ENCODE results near the gene MAMDC4.
"Not testable (repeated sequence)": the region's sequence is repeated elsewhere in the genome, so short reads cannot be mapped to it uniquely, and the experiment has no call there.

Gene MAMDC4

GRCh38 chr9:136862849-136863622, 10.9 kb downstream of the MAMDC4 start:
- no peak for DNase-seq (ENCODE audit: low read depth)

GRCh38 chr9:136863623-136864273, 11.6 kb downstream of the MAMDC4 start:
- no peak for DNase-seq (ENCODE audit: low read depth)

- no peak for DNase-seq (ENCODE audit: low read depth)
Observed at GRCh38 chr9:136865041-136865767, 13.1 kb downstream of the MAMDC4 start.

- DNase-seq (ENCODE audit: low read depth): no peak
Observed at GRCh38 chr9:136865768-136866103, 13.6 kb downstream of the MAMDC4 start.

GRCh38 chr9:136866898-136867421, 14.8 kb downstream of the MAMDC4 start:
- not testable (repeated sequence) for DNase-seq (ENCODE audit: low read depth)

- no peak for DNase-seq (ENCODE audit: low read depth)
Observed at GRCh38 chr9:136867480-136867879, 15.3 kb downstream of the MAMDC4 start.

GRCh38 chr9:136867917-136868316, 15.8 kb downstream of the MAMDC4 start:
- DNase-seq (ENCODE audit: low read depth): no peak

- DNase-seq (ENCODE audit: low read depth): no peak
Observed at GRCh38 chr9:136868644-136869043, 16.5 kb downstream of the MAMDC4 start.

- DNase-seq (ENCODE audit: low read depth): not testable (repeated sequence)
Observed at GRCh38 chr9:136869611-136870010, 17.5 kb downstream of the MAMDC4 start.

- DNase-seq (ENCODE audit: low read depth): no peak
Observed at GRCh38 chr9:136875155-136875554, 23.0 kb downstream of the MAMDC4 start.

- no peak for DNase-seq (ENCODE audit: low read depth)
Observed at GRCh38 chr9:136876476-136876875, 24.3 kb downstream of the MAMDC4 start.

GRCh38 chr9:136880651-136881050, 28.5 kb downstream of the MAMDC4 start:
- DNase-seq (ENCODE audit: low read depth): no peak

GRCh38 chr9:136881691-136882108, 29.6 kb downstream of the MAMDC4 start:
- no peak for DNase-seq (ENCODE audit: low read depth)

GRCh38 chr9:136882109-136882946, 30.2 kb downstream of the MAMDC4 start:
- DNase-seq (ENCODE audit: low read depth): peak; percentile 73

GRCh38 chr9:136882947-136883283, 30.8 kb downstream of the MAMDC4 start:
- DNase-seq (ENCODE audit: low read depth): not testable (repeated sequence)

GRCh38 chr9:136883670-136884069, 31.5 kb downstream of the MAMDC4 start:
- not testable (repeated sequence) for DNase-seq (ENCODE audit: low read depth)

GRCh38 chr9:136885950-136886578, 33.9 kb downstream of the MAMDC4 start, which contains the start of gene TRAF2:
Gene TRAF2, plus strand, starts transcription at chr9:136886516. Its CDS starts 12,225 bp downstream, at chr9:136898741.
- DNase-seq (ENCODE audit: low read depth): peak; percentile 97

GRCh38 chr9:136886610-136887597, 34.8 kb downstream of the MAMDC4 start:
- DNase-seq (ENCODE audit: low read depth): no peak

GRCh38 chr9:136888454-136888853, 36.3 kb downstream of the MAMDC4 start:
- no peak for DNase-seq (ENCODE audit: low read depth)

- DNase-seq (ENCODE audit: low read depth): no peak
Observed at GRCh38 chr9:136889858-136890257, 37.7 kb downstream of the MAMDC4 start.

Data from activated T-helper 1 cell treated with Interleukin-2 at 50 U/mL for 16 hours (primary cell).